ENCODE results near the gene CFAP91.

The CFAP91 gene

GRCh38 chr3:119717520-119717919 lies 14.7 kb downstream of the CFAP91 start:
- no peak for DNase-seq (ENCODE audit: low read depth)
- H3K4me3 ChIP-seq (ENCODE audit: low read depth, low read length), result no peak overlapping the region
- TF ChIP-seq CTCF (IDR thresholded peaks at IDR 0.05; ENCODE audit: insufficient read depth, low read depth, low read length, missing control alignments), result no peak

GRCh38 chr3:119723022-119723421 lies 20.2 kb downstream of the CFAP91 start:
- no peak overlapping the region for H3K4me3 ChIP-seq (ENCODE audit: low read depth, low read length)
- no peak for DNase-seq (ENCODE audit: low read depth)
- TF ChIP-seq CTCF (IDR thresholded peaks at IDR 0.05; ENCODE audit: insufficient read depth, low read depth, low read length, missing control alignments), result no peak

- no peak overlapping the region for H3K4me3 ChIP-seq (ENCODE audit: low read depth, low read length)
- no peak for TF ChIP-seq CTCF (IDR thresholded peaks at IDR 0.05; ENCODE audit: insufficient read depth, low read depth, low read length, missing control alignments)
- no peak for DNase-seq (ENCODE audit: low read depth)
Observed at GRCh38 chr3:119726909-119727308, 24.1 kb downstream of the CFAP91 start.

DNA sequence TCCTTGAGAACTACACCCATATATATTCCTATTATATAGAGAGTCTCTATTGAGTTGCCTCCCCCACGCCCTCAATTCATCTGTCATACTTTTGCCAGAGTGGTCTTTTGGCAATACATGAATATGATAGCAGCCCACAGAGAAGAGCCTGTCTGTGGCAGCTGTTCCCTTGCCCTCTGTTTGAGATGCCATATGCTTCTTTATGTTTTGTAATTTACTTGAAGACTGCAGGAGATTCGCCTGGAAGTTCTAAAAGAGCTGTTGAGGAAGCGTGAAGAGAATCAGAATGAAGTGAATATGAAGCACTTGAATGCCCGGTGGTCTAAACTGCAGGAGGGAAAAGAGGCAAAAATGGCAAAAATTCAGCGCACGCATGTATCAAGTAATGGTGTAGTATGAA lies 27.2 kb downstream of the CFAP91 start:
- TF ChIP-seq CTCF (IDR thresholded peaks at IDR 0.05; ENCODE audit: insufficient read depth, low read depth, low read length, missing control alignments), result no peak
- DNase-seq (ENCODE audit: low read depth), result no peak
- H3K4me3 ChIP-seq (ENCODE audit: low read depth, low read length), result no peak overlapping the region

- H3K4me3 ChIP-seq (ENCODE audit: low read depth, low read length), result no peak overlapping the region
- TF ChIP-seq CTCF (IDR thresholded peaks at IDR 0.05; ENCODE audit: insufficient read depth, low read depth, low read length, missing control alignments), result no peak
- DNase-seq (ENCODE audit: low read depth), result no peak
Observed at GRCh38 chr3:119731560-119732343, 28.9 kb downstream of the CFAP91 start.

GRCh38 chr3:119733812-119734211 lies 31.0 kb downstream of the CFAP91 start:
- TF ChIP-seq CTCF (IDR thresholded peaks at IDR 0.05; ENCODE audit: insufficient read depth, low read depth, low read length, missing control alignments), result no peak
- DNase-seq (ENCODE audit: low read depth), result peak; percentile 4
- H3K4me3 ChIP-seq (ENCODE audit: low read depth, low read length), result no peak overlapping the region

GRCh38 chr3:119738741-119739140 lies 35.9 kb downstream of the CFAP91 start:
- H3K4me3 ChIP-seq (ENCODE audit: low read depth, low read length), result no peak overlapping the region
- no peak for TF ChIP-seq CTCF (IDR thresholded peaks at IDR 0.05; ENCODE audit: insufficient read depth, low read depth, low read length, missing control alignments)
- no peak for DNase-seq (ENCODE audit: low read depth)

All from GM12865 (cell line).